ENCODE data around the gene FREY1. TPM values are rescaled to one million over a fixed set of nuclear protein-coding genes. Genes with fewer than 3 reads are reported as not detected.

FREY1 gene, protein sequence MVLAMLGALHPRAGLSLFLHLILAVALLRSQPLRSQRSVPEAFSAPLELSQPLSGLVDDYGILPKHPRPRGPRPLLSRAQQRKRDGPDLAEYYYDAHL
- total RNA-seq, result 1 to 10 TPM in 3 of 6 donors, under 1 TPM in 1, not detected in 2; 0.60 to 3.2 (median 1.7) TPM

DNA sequence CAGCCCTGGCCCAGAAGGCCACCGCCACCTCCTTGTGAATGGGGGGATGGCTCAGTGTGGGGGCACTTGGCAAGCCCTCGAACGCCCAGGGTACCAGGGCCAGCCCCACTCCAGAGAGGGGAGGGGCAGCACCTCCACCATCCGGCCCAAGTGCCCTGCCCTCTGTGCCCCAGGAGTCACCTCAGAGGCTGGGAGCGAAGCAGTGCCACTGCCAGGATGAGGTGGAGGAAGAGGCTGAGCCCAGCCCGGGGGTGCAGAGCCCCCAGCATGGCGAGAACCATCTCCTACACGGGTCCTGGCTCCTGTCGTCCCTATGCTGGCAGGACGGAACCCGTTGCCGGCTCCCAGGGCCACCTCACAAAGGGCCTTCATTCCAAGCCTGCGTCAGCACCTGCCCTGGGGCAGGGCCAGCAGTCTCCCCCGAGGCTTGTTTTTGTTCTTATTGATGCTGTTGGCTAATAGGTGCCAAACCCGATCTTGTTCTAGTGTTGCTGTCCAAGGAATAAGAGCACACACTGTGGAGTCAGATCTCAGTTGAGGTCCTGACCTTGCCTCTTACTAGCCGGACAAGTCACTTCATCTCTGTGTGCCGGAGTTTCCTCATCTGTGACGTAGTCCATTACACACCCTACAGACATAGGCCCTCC lies at the start of gene FREY1:
TSS of gene FREY1 (minus strand) at position 307 of the 647 bp plus-strand sequence. CDS start at position 281, 26 bp downstream.
- ATAC-seq (ENCODE audit: low FRiP score in 2 of 2) (peak in 1 of 2 donors; percentile 1), DNase-seq (peak in 1 of 2 donors; percentile 66)
- Histone ChIP-seq H3K27me3 (no peaks in the 10 kb centered on the region), H3K4me1 (no peaks in the 10 kb centered on the region), H3K9me3 (no peaks in the 10 kb centered on the region), H3K36me3 (peaks cover 0 to 45% (median 33%) of the 10 kb centered on the region in 4 donors), H3K4me3 (no peak within 1 kb of the TSS), H3K27ac (no peak within 1 kb of the TSS)
- TF ChIP-seq, protein P1, sequence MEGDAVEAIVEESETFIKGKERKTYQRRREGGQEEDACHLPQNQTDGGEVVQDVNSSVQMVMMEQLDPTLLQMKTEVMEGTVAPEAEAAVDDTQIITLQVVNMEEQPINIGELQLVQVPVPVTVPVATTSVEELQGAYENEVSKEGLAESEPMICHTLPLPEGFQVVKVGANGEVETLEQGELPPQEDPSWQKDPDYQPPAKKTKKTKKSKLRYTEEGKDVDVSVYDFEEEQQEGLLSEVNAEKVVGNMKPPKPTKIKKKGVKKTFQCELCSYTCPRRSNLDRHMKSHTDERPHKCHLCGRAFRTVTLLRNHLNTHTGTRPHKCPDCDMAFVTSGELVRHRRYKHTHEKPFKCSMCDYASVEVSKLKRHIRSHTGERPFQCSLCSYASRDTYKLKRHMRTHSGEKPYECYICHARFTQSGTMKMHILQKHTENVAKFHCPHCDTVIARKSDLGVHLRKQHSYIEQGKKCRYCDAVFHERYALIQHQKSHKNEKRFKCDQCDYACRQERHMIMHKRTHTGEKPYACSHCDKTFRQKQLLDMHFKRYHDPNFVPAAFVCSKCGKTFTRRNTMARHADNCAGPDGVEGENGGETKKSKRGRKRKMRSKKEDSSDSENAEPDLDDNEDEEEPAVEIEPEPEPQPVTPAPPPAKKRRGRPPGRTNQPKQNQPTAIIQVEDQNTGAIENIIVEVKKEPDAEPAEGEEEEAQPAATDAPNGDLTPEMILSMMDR (IDR thresholded peaks at IDR 0.05), result no peak
- no peak for TF ChIP-seq EP300 (IDR thresholded peaks at IDR 0.05)
- TF ChIP-seq POLR2A (IDR thresholded peaks at IDR 0.05), result no peak
- no peak for TF ChIP-seq POLR2AphosphoS5 (IDR thresholded peaks at IDR 0.05)
- 67 to 76% methylated on average over 5 to 18 of the region's 18 CpGs for WGBS, 2 donors

DNA sequence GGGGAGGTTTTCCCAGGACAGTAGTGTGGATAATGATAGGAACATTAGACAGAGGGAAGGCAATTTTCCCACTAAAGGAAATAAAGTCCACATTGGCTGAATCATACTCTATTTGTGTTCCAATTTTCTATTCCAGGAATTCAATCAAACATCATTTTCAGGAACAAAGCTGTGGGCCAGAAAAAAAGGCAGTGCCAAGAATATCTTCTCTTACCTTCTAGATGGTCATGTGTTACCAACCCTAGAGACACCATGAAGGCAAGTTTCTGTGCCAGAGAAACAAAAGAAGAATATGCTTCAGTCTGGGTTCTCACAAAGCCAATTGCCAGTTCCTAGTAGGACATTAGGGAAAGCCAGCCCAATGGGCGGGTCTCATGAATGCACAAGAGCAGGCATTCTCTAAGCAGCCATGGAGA lies 42.9 kb upstream of the FREY1 start:
- TF ChIP-seq EP300 (IDR thresholded peaks at IDR 0.05), result no peak
- TF ChIP-seq POLR2AphosphoS5 (IDR thresholded peaks at IDR 0.05), result no peak
- no peak for TF ChIP-seq POLR2A (IDR thresholded peaks at IDR 0.05)
- TF ChIP-seq, protein P1 (IDR thresholded peaks at IDR 0.05), result no peak
- H3K9me3 ChIP-seq, result no peaks in the 10 kb centered on the region
- no peaks in the 10 kb centered on the region for H3K27me3 ChIP-seq
- no peaks in the 10 kb centered on the region for H3K4me1 ChIP-seq
- peak in 1 of 2 donors; percentile 29 for ATAC-seq (ENCODE audit: low FRiP score in 2 of 2)
- DNase-seq, result no peak
- peaks cover 19 to 95% (median 61%) of the 10 kb centered on the region in 4 donors for H3K36me3 ChIP-seq
- WGBS, 2 donors, result 100% methylated on average over 1 of the region's 1 CpG
- H3K4me3 ChIP-seq, result no peak overlapping the region
- no peak overlapping the region for H3K27ac ChIP-seq

DNA sequence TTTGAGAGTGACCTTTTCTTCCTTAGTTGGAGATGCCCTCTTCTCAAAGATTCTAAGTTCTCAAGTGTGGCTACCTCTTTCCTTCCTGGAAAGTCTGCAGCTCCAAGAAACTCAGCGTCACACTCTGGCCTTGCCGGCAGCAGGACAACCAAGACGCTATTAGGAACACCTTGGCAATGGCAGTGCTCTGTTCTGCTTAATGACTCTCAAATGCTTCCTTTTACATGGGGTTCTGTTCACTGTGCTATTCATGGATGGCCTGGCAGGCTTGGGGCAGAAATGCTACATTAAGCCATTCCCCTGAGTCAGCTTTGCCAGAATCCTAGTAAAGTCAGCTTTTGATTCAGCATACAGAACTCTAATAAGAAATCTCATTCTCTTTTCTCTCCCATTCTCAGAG lies 41.3 kb upstream of the FREY1 start:
- WGBS, 2 donors, result 95 to 97% methylated on average over 3 of the region's 3 CpGs
- DNase-seq, result no peak

DNA sequence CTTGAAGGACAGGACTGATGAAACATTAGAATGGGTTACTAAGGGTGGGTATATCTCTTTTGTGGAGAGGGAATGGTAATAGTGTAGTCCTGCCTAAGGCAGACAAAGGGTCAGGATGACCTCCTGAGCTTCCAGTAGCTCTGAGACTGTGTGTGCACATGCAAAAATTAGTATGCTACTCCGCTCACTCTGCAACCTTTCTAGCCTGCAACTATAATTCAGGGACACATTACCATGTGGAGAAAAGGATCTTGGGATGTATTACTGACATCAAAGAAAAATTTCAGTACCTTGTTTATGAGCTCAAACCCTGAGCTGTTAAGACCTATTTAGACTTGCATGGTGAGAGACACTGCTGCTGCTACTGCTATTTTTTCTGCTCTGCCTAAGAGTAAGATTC lies 40.8 kb upstream of the FREY1 start:
- no peak for TF ChIP-seq POLR2AphosphoS5 (IDR thresholded peaks at IDR 0.05)
- WGBS, 2 donors, result 88 to 94% methylated on average over 1 of the region's 1 CpG
- Histone ChIP-seq H3K4me3 (no peak overlapping the region), H3K9me3 (no peaks in the 10 kb centered on the region), H3K36me3 (peaks cover 19 to 95% (median 67%) of the 10 kb centered on the region in 4 donors), H3K4me1 (no peaks in the 10 kb centered on the region), H3K27me3 (no peaks in the 10 kb centered on the region), H3K27ac (no peak overlapping the region)
- ATAC-seq (ENCODE audit: low FRiP score in 2 of 2) (no peak), DNase-seq (no peak)

More for the DNA sequence above, 41.3 kb upstream of the FREY1 start:
- no peak for ATAC-seq (ENCODE audit: low FRiP score in 2 of 2)
- peaks cover 19 to 97% (median 71%) of the 10 kb centered on the region in 4 donors for H3K36me3 ChIP-seq
- no peak for TF ChIP-seq POLR2A (IDR thresholded peaks at IDR 0.05)
- no peak for TF ChIP-seq POLR2AphosphoS5 (IDR thresholded peaks at IDR 0.05)
- TF ChIP-seq EP300 (IDR thresholded peaks at IDR 0.05), result no peak
- TF ChIP-seq, protein P1 (IDR thresholded peaks at IDR 0.05), result no peak
- no peaks in the 10 kb centered on the region for H3K27me3 ChIP-seq
- no peaks in the 10 kb centered on the region for H3K4me1 ChIP-seq
- no peaks in the 10 kb centered on the region for H3K9me3 ChIP-seq
- H3K27ac ChIP-seq, result no peak overlapping the region
- no peak overlapping the region for H3K4me3 ChIP-seq

DNA sequence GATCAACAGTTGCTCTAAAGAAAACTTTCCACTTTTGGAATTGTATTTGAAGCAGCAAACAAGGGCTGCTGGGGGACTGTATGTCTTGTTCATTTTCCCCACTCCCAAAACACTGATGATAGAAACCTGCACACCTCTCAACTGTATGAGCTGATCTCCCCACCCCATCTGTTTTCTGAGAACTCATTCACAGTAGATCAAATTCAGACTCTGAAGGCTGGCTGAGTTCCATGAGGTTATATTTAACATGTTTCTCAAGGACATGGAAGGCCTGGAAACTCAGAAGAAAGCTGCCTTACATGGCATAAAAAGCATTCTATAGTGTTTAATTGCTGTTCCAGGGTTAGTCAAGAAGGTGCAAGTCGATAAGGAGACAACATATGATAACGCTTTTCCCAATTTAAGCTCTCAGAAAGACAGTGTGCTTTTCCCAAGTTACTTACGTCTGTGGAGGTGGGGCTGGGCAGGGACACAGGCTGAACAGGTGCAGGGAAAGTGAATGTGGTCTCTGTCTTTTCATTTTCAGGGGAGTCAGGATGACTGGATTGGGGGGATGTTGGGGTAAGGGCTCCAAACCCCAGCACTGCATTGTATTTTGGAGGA lies 38.4 kb upstream of the FREY1 start:
- Histone ChIP-seq H3K4me3 (no peak overlapping the region), H3K27me3 (no peaks in the 10 kb centered on the region), H3K4me1 (no peaks in the 10 kb centered on the region), H3K9me3 (no peaks in the 10 kb centered on the region), H3K27ac (no peak overlapping the region), H3K36me3 (peaks cover 24 to 93% (median 69%) of the 10 kb centered on the region in 4 donors)
- ATAC-seq (ENCODE audit: low FRiP score in 2 of 2) (no peak), DNase-seq (no peak)
- no peak for TF ChIP-seq POLR2AphosphoS5 (IDR thresholded peaks at IDR 0.05)
- no peak for TF ChIP-seq POLR2A (IDR thresholded peaks at IDR 0.05)
- TF ChIP-seq EP300 (IDR thresholded peaks at IDR 0.05), result no peak
- TF ChIP-seq, protein P1 (IDR thresholded peaks at IDR 0.05), result no peak
- 75 to 90% methylated on average over 3 of the region's 3 CpGs for WGBS, 2 donors

Data from upper lobe of left lung (tissue), 6 donors.